Glomerular endothelial cell (primary cell): ENCODE measurements around the gene OPN5. TPM values are rescaled to one million over a fixed set of nuclear protein-coding genes. Genes with fewer than 3 reads are reported as not detected.

Source experiments
- DNase-seq: peaks from one replicate; pipeline ENCODE4 v3.0.0-alpha.2; 2011; ENCODE audit warnings: low read depth, low spot score; ENCODE audit errors: extremely low read depth
- total RNA-seq: library from RNA; depleted of rRNA; stranded (reverse); fragments of >200 nt; gene quantifications from 2 replicates; pipeline ENCODE4 v1.2.3, GENCODE V29; 2015

OPN5 gene
- total RNA-seq, 1 donor from 2014 or later: not detected

- no peak for DNase-seq
Measured at GRCh38 chr6:47852727-47853126, 70.9 kb downstream of the OPN5 start.

- no peak for DNase-seq
Measured at GRCh38 chr6:47853766-47854165, 71.9 kb downstream of the OPN5 start.

DNA sequence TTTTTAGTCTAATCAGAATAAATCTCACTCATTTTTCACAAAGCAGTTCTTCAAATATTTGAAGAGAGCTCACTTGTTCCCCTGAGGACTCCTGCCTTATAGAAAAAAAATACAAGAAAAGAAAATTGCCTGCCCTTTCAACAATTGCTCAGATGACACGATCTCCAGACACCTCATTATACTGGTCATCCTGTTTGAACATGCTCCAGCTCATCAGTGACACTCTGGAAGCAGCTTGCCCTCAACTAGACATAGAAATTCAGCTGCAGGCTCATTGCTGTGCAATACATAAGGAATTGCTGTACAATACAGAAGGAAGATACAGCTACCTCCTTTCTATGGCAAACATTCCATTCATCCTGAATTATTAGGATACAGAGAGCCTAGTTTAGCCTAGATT, 73.1 kb downstream of the OPN5 start:
- no peak for DNase-seq

DNA sequence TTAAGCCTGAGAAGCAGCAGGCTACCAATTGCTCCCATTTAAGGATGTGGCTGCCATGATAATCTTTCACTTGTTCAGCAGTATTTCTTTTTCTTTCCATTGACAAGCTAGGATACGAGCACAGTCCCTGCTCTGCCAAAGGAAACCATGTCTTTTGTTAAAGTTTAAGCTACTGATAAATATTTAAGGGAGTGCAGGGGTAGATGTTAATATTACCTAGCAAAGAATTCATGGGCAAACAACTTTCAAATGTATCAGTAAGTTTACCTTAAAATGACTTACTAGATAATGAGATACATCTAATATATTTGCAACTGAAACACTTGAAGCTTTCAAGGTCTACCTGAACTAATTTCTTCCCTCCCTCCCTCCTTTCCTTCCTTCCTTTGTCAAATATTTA, 77.3 kb downstream of the OPN5 start:
- no peak for DNase-seq

DNA sequence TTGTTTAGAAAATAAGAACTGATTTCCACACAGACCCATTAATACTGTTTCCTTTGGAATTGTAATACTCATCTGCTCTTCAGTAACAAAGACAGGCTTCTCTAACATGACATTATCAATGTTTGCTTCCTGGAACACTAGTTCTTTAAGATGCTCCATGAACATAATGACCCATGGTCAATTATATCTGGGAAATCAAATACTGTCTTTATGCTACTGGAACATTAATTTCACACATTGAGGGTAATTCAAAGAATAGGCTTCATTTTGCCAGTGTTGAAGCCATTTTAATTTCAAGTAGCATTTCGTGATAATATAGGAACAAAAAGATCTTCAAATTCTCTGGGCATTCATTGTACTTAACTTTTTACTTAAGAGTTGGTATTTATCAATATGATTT, 80.9 kb downstream of the OPN5 start:
- DNase-seq: no peak

GRCh38 chr6:47865206-47865605, 83.4 kb downstream of the OPN5 start:
- no peak for DNase-seq

- DNase-seq: no peak
Measured at GRCh38 chr6:47875593-47875992, 93.8 kb downstream of the OPN5 start.

Other genes starting within 250 kb of the OPN5 start
- gene ADGRF4, start 83.5 kb upstream of the OPN5 start, total RNA-seq: 0.10 and 0.18 TPM in 2 replicates